Vagina (tissue), 2 donors: ENCODE measurements around the gene NAGA.

ENCODE experiments used
- CTCF ChIP-seq, 3 experiments: fragments of 450-650 bp in 2 of 3; fragments of 200-600 bp in 1 of 3; sonication (generic) in 1 of 3; IDR thresholded peaks; one replicate each; pipeline ENCODE4 v1.5.1; 2017 to 2019; ENCODE audit warnings: antibody characterized with exemption in 3 of 3, mild to moderate bottlenecking in 2 of 3, moderate library complexity in 2 of 3
- POLR2A ChIP-seq, 2 donors: fragments of 450-650 bp; IDR thresholded peaks; one replicate each; pipeline ENCODE4 v1.6.1; 2017; ENCODE audit warnings: antibody characterized with exemption in 2 of 2, mild to moderate bottlenecking in 2 of 2, moderate library complexity in 2 of 2
- POLR2AphosphoS5 ChIP-seq, 2 donors: sonication (generic); formaldehyde crosslinking; IDR thresholded peaks; one replicate each; pipeline ENCODE4 v1.9.0; 2017; ENCODE audit warnings: antibody characterized with exemption in 2 of 2, mild to moderate bottlenecking in 2 of 2, low read depth in 1 of 2; ENCODE audit not compliant: insufficient read depth in 1 of 2

GRCh38 chr22:42056757-42057511, 13.7 kb downstream of the NAGA start:
- no peak for TF ChIP-seq CTCF (IDR thresholded peaks at IDR 0.05)
- TF ChIP-seq POLR2A (IDR thresholded peaks at IDR 0.05): no peak
- TF ChIP-seq POLR2AphosphoS5 (IDR thresholded peaks at IDR 0.05; ENCODE audit: insufficient read depth in 1 of 2, low read depth in 1 of 2): no peak
